Karpas-422 (cell line): Measurements from ENCODE around the gene PDLIM3. TPM values are rescaled to one million over a fixed set of nuclear protein-coding genes. Genes with fewer than 3 reads are reported as not detected.
"Not testable (repeated sequence)": the region's sequence is repeated elsewhere in the genome, so short reads cannot be mapped to it uniquely, and the experiment has no call there.

Experiments used
- DNase-seq: peaks from one replicate; pipeline ENCODE4 v3.0.0-alpha.2; 2015
- H2AFZ ChIP-seq: fragments of 200-600 bp; sonication (generic); 2 replicates; pipeline ENCODE4 v1.6.1; 2014; ENCODE audit warnings: antibody characterized with exemption, low read length, mixed read lengths
- H3K27ac ChIP-seq: fragments of 200-600 bp; sonication (generic); 2 replicates; pipeline ENCODE4 v1.5.1; 2014; ENCODE audit warnings: mild to moderate bottlenecking, low read length, moderate library complexity
- H3K27me3 ChIP-seq: fragments of 200-600 bp; sonication (generic); 2 replicates; pipeline ENCODE4 v1.6.1; 2014; ENCODE audit warnings: low read length, mixed read lengths
- H3K36me3 ChIP-seq: fragments of 200-600 bp; sonication (generic); 2 replicates; pipeline ENCODE4 v1.6.1; 2014; ENCODE audit warnings: low read length, mixed read lengths; ENCODE audit not compliant: insufficient read depth
- H3K4me1 ChIP-seq: fragments of 200-600 bp; sonication (generic); 2 replicates; pipeline ENCODE4 v1.6.1; 2014; ENCODE audit warnings: mild to moderate bottlenecking, low read length, mixed read lengths
- H3K4me2 ChIP-seq: fragments of 200-600 bp; sonication (generic); 2 replicates; pipeline ENCODE4 v1.6.1; 2014; ENCODE audit warnings: low read length, low read depth, mild to moderate bottlenecking; ENCODE audit not compliant: poor library complexity, severe bottlenecking
- H3K4me3 ChIP-seq: fragments of 200-600 bp; sonication (generic); 2 replicates; pipeline ENCODE4 v1.5.1; 2014; ENCODE audit warnings: mild to moderate bottlenecking, antibody characterized with exemption, low read length, mixed read lengths
- H3K79me2 ChIP-seq: fragments of 200-600 bp; sonication (generic); 2 replicates; pipeline ENCODE4 v1.6.1; 2014; ENCODE audit warnings: mild to moderate bottlenecking, low read length, mixed read lengths
- H3K9ac ChIP-seq: fragments of 200-600 bp; sonication (generic); 2 replicates; pipeline ENCODE4 v1.6.0; 2014; ENCODE audit warnings: low read length
- H3K9me2 ChIP-seq: fragments of 200-600 bp; sonication (generic), shearing (Covaris generic); replicated peaks from 2 replicates; pipeline ENCODE4 v1.6.0; 2014; ENCODE audit warnings: mild to moderate bottlenecking, low read length, moderate library complexity; ENCODE audit not compliant: insufficient read depth
- H3K9me3 ChIP-seq: fragments of 300-700, 200-600 bp; sonication (generic); 2 replicates; pipeline ENCODE4 v1.6.1; 2014; ENCODE audit warnings: low read length, mixed read lengths
- H4K20me1 ChIP-seq: fragments of 200-600 bp; sonication (generic); 2 replicates; pipeline ENCODE4 v1.6.1; 2014; ENCODE audit warnings: mild to moderate bottlenecking, antibody characterized with exemption, low read length, low read depth; ENCODE audit not compliant: insufficient read depth
- total RNA-seq: library from RNA; depleted of rRNA; stranded (reverse); fragments of >200 nt; shearing (Covaris generic); gene quantifications from 2 replicates; pipeline ENCODE4 v1.2.3, GENCODE V29; 2014; ENCODE audit warnings: low replicate concordance

Gene PDLIM3
- total RNA-seq, 1 experiment from 2014 or later = not detected

DNA sequence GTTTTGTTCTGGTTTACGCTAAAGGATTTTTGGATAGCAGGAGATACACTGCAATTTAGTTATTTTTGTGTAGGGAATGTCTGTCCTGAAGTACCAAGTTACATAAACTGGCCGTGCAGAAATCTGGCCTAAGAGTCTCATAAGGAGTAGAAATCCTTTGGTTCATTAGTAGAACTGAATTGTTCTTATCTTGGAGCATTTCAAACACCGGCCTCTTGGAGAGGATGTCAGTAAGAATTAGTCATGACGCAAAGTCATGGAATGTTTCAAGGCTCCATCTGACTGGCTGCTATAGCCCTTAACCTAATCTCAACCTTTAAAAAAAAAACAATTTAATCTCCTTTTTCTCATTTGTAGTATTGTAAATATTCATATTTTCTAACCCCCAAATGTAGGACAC, 15.2 kb downstream of the PDLIM3 start:
- Histone ChIP-seq H3K4me2 (no peak overlapping the region), H3K27me3 (no peaks in the 10 kb centered on the region), H3K36me3 (no peaks in the 10 kb centered on the region), H3K79me2 (no peaks in the 10 kb centered on the region), H3K9ac (no peak overlapping the region), H3K4me3 (no peak overlapping the region), H3K9me2 (no peaks in the 10 kb centered on the region), H3K27ac (no peak overlapping the region), H3K4me1 (no peaks in the 10 kb centered on the region), H2AFZ (no peak overlapping the region), H3K9me3 (no peaks in the 10 kb centered on the region), H4K20me1 (no peaks in the 10 kb centered on the region)
- DNase-seq = no peak

- H3K27me3 ChIP-seq = no peaks in the 10 kb centered on the region
- H3K4me2 ChIP-seq = no peak overlapping the region
- no peaks in the 10 kb centered on the region for H3K9me2 ChIP-seq
- no peaks in the 10 kb centered on the region for H3K79me2 ChIP-seq
- no peak overlapping the region for H2AFZ ChIP-seq
- no peak overlapping the region for H3K4me3 ChIP-seq
- no peaks in the 10 kb centered on the region for H3K4me1 ChIP-seq
- H3K36me3 ChIP-seq = no peaks in the 10 kb centered on the region
- no peak overlapping the region for H3K27ac ChIP-seq
- DNase-seq = no peak
- H4K20me1 ChIP-seq = no peaks in the 10 kb centered on the region
- H3K9ac ChIP-seq = no peak overlapping the region
- no peaks in the 10 kb centered on the region for H3K9me3 ChIP-seq
These were observed 16.8 kb downstream of the PDLIM3 start for GRCh38 chr4:185518494-185518893.

DNA sequence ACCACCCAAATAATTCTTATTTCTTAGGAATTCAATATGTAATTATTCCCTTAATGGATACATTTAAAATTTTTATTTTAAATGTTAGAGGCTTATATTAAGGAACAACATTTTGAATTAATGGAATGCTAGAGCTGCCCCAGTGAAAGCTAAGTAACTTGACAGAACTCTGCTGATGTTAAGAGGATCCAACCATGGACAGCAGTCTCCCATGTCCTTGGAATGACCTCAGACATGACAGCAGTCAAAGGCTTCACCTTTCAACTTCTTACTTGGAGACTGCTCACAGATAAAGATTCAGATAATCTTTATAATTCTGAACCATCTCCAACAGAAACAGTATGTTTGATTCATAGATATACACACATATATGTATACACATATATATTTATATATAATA, 17.2 kb downstream of the PDLIM3 start:
- H2AFZ ChIP-seq = no peak overlapping the region
- H3K4me2 ChIP-seq = no peak overlapping the region
- no peaks in the 10 kb centered on the region for H3K36me3 ChIP-seq
- H3K4me1 ChIP-seq = no peaks in the 10 kb centered on the region
- no peaks in the 10 kb centered on the region for H3K79me2 ChIP-seq
- no peak overlapping the region for H3K27ac ChIP-seq
- H3K9me3 ChIP-seq = no peaks in the 10 kb centered on the region
- no peak overlapping the region for H3K9ac ChIP-seq
- no peak for DNase-seq
- no peaks in the 10 kb centered on the region for H3K9me2 ChIP-seq
- H3K27me3 ChIP-seq = no peaks in the 10 kb centered on the region
- H4K20me1 ChIP-seq = no peaks in the 10 kb centered on the region
- no peak overlapping the region for H3K4me3 ChIP-seq

DNA sequence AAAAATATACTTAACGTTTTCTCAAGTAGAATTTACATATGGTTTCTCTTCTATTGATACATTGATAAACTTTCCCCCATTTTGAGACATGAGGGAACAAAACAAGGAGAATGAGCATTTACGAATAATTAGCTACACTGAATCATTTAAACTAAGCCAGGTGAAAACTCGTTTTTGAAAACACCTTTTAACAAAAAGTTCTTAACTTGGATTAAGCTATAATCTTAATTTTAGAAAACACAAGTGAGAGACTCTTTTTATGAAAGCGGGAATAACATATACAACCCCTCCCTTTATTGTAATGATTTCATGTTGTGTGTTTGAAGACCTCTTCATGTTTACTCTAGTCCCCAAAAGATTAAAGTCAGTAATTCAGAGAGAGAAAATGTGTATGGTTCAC, 20.1 kb downstream of the PDLIM3 start:
- no peaks in the 10 kb centered on the region for H3K9me3 ChIP-seq
- no peak for DNase-seq

GRCh38 chr4:185514182-185514697, 21.1 kb downstream of the PDLIM3 start:
- Histone ChIP-seq H2AFZ (no peak overlapping the region), H3K79me2 (no peaks in the 10 kb centered on the region), H3K9ac (no peak overlapping the region), H4K20me1 (no peaks in the 10 kb centered on the region), H3K4me3 (no peak overlapping the region), H3K4me1 (no peaks in the 10 kb centered on the region), H3K27me3 (no peaks in the 10 kb centered on the region), H3K36me3 (no peaks in the 10 kb centered on the region), H3K27ac (no peak overlapping the region), H3K4me2 (no peak overlapping the region), H3K9me3 (no peaks in the 10 kb centered on the region), H3K9me2 (no peaks in the 10 kb centered on the region)
- DNase-seq = no peak

More for the DNA sequence above, 20.1 kb downstream of the PDLIM3 start:
- H3K27me3 ChIP-seq = no peaks in the 10 kb centered on the region
- no peak overlapping the region for H2AFZ ChIP-seq
- H3K9ac ChIP-seq = no peak overlapping the region
- no peak overlapping the region for H3K4me2 ChIP-seq
- H4K20me1 ChIP-seq = no peaks in the 10 kb centered on the region
- no peak overlapping the region for H3K4me3 ChIP-seq
- no peaks in the 10 kb centered on the region for H3K9me2 ChIP-seq
- H3K79me2 ChIP-seq = no peaks in the 10 kb centered on the region
- H3K27ac ChIP-seq = no peak overlapping the region
- H3K36me3 ChIP-seq = no peaks in the 10 kb centered on the region
- no peaks in the 10 kb centered on the region for H3K4me1 ChIP-seq

- Histone ChIP-seq H3K27ac (no peak overlapping the region), H3K36me3 (no peaks in the 10 kb centered on the region), H3K4me3 (no peak overlapping the region), H3K4me2 (no peak overlapping the region), H3K27me3 (no peaks in the 10 kb centered on the region), H4K20me1 (no peaks in the 10 kb centered on the region), H3K79me2 (no peaks in the 10 kb centered on the region), H3K4me1 (no peaks in the 10 kb centered on the region), H2AFZ (no peak overlapping the region), H3K9me3 (no peaks in the 10 kb centered on the region), H3K9me2 (no peaks in the 10 kb centered on the region), H3K9ac (no peak overlapping the region)
- no peak for DNase-seq
These were observed 21.7 kb downstream of the PDLIM3 start for GRCh38 chr4:185513489-185514181.

- H2AFZ ChIP-seq = no peak overlapping the region
- H3K27ac ChIP-seq = no peak overlapping the region
- H3K36me3 ChIP-seq = no peaks in the 10 kb centered on the region
- H3K9me2 ChIP-seq = no peaks in the 10 kb centered on the region
- DNase-seq = no peak
- H3K4me3 ChIP-seq = no peak overlapping the region
- no peaks in the 10 kb centered on the region for H3K4me1 ChIP-seq
- H3K4me2 ChIP-seq = no peak overlapping the region
- no peaks in the 10 kb centered on the region for H4K20me1 ChIP-seq
- no peaks in the 10 kb centered on the region for H3K27me3 ChIP-seq
- H3K9me3 ChIP-seq = no peaks in the 10 kb centered on the region
- H3K9ac ChIP-seq = no peak overlapping the region
- H3K79me2 ChIP-seq = no peaks in the 10 kb centered on the region
These were observed 22.8 kb downstream of the PDLIM3 start for GRCh38 chr4:185512516-185512915.

DNA sequence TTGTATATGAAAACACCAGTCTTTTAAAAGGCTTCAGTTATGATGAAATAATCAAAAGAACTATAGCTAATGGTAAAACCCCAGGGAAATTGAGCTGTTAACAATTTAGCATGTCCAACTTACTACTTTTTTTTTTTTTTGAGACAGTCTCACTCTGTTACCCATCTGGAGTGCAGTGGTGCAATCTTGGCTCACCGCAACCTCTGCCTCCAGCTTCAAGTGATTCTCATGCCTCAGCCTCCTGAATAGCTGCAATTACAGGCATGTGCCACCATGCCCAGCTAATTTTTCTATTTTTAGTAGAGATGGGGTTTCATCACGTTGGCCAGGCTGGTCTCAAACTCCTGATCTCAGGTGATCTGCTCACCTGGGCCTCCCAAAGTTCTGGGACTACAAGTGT, 24.1 kb downstream of the PDLIM3 start:
- H3K4me1 ChIP-seq, H3K4me3 ChIP-seq, H2AFZ ChIP-seq, H4K20me1 ChIP-seq, H3K9me3 ChIP-seq, H3K27ac ChIP-seq, H3K9me2 ChIP-seq, H3K36me3 ChIP-seq, H3K79me2 ChIP-seq, DNase-seq, H3K9ac ChIP-seq, H3K4me2 ChIP-seq, H3K27me3 ChIP-seq: not testable (repeated sequence)
